Chondrocyte (in vitro differentiated cells): ENCODE measurements around the gene UNC13B. TPM values are rescaled to one million over a fixed set of nuclear protein-coding genes. Genes with fewer than 3 reads are reported as not detected.

Experiments used
- DNase-seq: peaks from one replicate; pipeline ENCODE4 v3.0.0; 2021; ENCODE audit warnings: mixed read lengths, low spot score
- H3K27ac Mint-ChIP-seq: one replicate; pipeline ENCODE4 v1.8.0; 2021; ENCODE audit warnings: mild to moderate bottlenecking, moderate library complexity, mixed read lengths; ENCODE audit not compliant: unreplicated experiment
- H3K27me3 Mint-ChIP-seq: 2 replicates; pipeline ENCODE4 v1.8.0; 2021; ENCODE audit warnings: low read depth, mixed read lengths
- H3K36me3 Mint-ChIP-seq: 2 replicates; pipeline ENCODE4 v1.8.0; 2021; ENCODE audit warnings: low read depth, mixed read lengths
- H3K4me1 Mint-ChIP-seq: 2 replicates; pipeline ENCODE4 v1.8.0; 2021; ENCODE audit warnings: low read depth, mild to moderate bottlenecking, mixed read lengths
- H3K4me3 Mint-ChIP-seq: one replicate; pipeline ENCODE4 v1.8.0; 2021; ENCODE audit warnings: mild to moderate bottlenecking, moderate library complexity, mixed read lengths; ENCODE audit not compliant: unreplicated experiment
- H3K9me3 Mint-ChIP-seq: 2 replicates; pipeline ENCODE4 v1.8.0; 2021; ENCODE audit warnings: low read depth, mixed read lengths
- CTCF ChIP-seq: fragments of 200-600 bp; sonication (generic); IDR thresholded peaks from 2 replicates; pipeline ENCODE4 v1.5.0; 2021; ENCODE audit warnings: antibody characterized with exemption, mild to moderate bottlenecking, moderate library complexity
- total RNA-seq: library from RNA; stranded (reverse); gene quantifications from 3 replicates; pipeline ENCODE4 v1.2.1, GENCODE V29; 2021

Gene UNC13B
- total RNA-seq, 1 donor from 2014 or later = 32.8 TPM

- peaks cover 13% of the 10 kb centered on the region for H3K4me1 Mint-ChIP-seq
Measured at GRCh38 chr9:35274993-35275392, 113.2 kb downstream of the UNC13B start.

GRCh38 chr9:35277171-35277520 is 115.3 kb downstream of the UNC13B start:
- TF ChIP-seq CTCF = no peak
- Mint-ChIP-seq H3K27me3 (no peaks in the 10 kb centered on the region), H3K27ac (no peak overlapping the region), H3K4me3 (no peak overlapping the region), H3K9me3 (no peaks in the 10 kb centered on the region), H3K4me1 (peaks cover 13% of the 10 kb centered on the region), H3K36me3 (peaks cover 2% of the 10 kb centered on the region)
- no peak for DNase-seq

More at GRCh38 chr9:35274993-35275392, 113.2 kb downstream of the UNC13B start:
- no peaks in the 10 kb centered on the region for H3K27me3 Mint-ChIP-seq
- DNase-seq = no peak
- no peak overlapping the region for H3K4me3 Mint-ChIP-seq
- H3K9me3 Mint-ChIP-seq = no peaks in the 10 kb centered on the region
- TF ChIP-seq CTCF = peak; percentile 33
- H3K36me3 Mint-ChIP-seq = peaks cover 4% of the 10 kb centered on the region
- no peak overlapping the region for H3K27ac Mint-ChIP-seq

- Mint-ChIP-seq H3K9me3 (no peaks in the 10 kb centered on the region), H3K4me1 (peaks cover 13% of the 10 kb centered on the region), H3K27ac (peak overlapping the region; percentile 64), H3K4me3 (no peak overlapping the region), H3K36me3 (peaks cover 2% of the 10 kb centered on the region), H3K27me3 (no peaks in the 10 kb centered on the region)
- TF ChIP-seq CTCF = no peak
- DNase-seq = no peak
Measured at GRCh38 chr9:35277628-35278359, 116.0 kb downstream of the UNC13B start.

GRCh38 chr9:35279946-35280345 is 118.1 kb downstream of the UNC13B start:
- H3K27me3 Mint-ChIP-seq = no peaks in the 10 kb centered on the region
- no peaks in the 10 kb centered on the region for H3K9me3 Mint-ChIP-seq
- H3K27ac Mint-ChIP-seq = no peak overlapping the region
- no peak for DNase-seq
- no peak for TF ChIP-seq CTCF
- H3K4me1 Mint-ChIP-seq = peaks cover 13% of the 10 kb centered on the region
- H3K4me3 Mint-ChIP-seq = no peak overlapping the region
- peaks cover 2% of the 10 kb centered on the region for H3K36me3 Mint-ChIP-seq

- no peak overlapping the region for H3K4me3 Mint-ChIP-seq
Measured at GRCh38 chr9:35280399-35280798, 118.6 kb downstream of the UNC13B start.

More at GRCh38 chr9:35280399-35280798, 118.6 kb downstream of the UNC13B start:
- H3K4me1 Mint-ChIP-seq = peaks cover 13% of the 10 kb centered on the region
- H3K27me3 Mint-ChIP-seq = no peaks in the 10 kb centered on the region
- no peak for DNase-seq
- H3K36me3 Mint-ChIP-seq = peaks cover 2% of the 10 kb centered on the region
- TF ChIP-seq CTCF = no peak
- H3K9me3 Mint-ChIP-seq = no peaks in the 10 kb centered on the region
- H3K27ac Mint-ChIP-seq = no peak overlapping the region
